Middle frontal gyrus (tissue), 1 donor: ENCODE results near the gene LFNG.
A peak's percentile ranks its signal among the peaks of the same experiment; 100 is the strongest.
"Not testable (repeated sequence)": the region's sequence is repeated elsewhere in the genome, so short reads cannot be mapped to it uniquely, and the experiment has no call there.

Source experiments
- DNase-seq: peaks from one replicate; pipeline ENCODE4 v3.0.0-alpha.2; 2015; ENCODE audit warnings: low spot score; ENCODE audit errors: extremely low spot score

LFNG gene

DNA sequence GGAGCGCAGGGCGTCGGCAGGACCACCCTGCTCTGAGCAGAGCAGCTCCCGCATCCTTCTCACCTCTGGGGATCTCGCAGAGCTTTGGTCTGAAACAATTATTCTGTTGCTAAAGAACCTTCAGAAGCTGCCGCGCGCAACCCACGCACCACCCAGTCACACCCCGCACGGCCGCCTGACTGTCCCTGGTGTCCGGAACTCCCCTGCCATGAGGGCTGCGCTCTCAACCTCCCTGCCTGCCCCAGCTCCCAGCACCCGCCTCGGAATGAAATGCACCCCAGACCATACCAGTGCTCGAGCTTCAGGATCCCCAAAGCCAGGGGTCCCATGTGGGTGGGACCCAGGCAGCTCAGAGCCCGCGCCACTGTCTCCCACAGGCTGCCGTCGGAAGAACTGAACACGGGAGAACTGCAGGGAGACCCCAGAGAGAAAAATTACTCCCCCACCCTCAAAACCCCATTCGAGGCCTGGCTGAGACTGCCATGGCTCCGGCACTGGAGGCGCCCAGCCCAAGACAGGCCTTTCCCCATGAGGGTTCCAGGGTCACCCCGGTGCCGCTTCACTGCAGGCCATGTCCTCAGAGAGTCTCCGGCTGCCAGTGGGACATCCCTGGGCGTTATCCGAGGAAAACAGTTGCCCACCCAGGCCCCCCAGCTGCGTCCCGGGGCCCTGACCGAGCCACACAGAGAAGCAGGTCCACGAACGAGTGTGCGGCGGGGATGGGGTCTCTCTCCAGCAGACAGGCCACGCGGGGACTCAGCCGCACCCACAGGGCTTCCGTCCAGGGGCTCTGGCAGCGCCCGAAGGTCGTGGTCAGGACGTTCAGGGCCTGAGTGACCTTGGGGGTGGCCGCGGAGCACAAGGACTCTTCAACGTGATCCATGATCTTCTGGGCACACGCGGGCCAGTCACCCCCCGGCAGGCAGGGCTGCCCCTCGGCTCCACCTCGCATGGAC, 23.6 kb downstream of the LFNG start:
- no peak for DNase-seq

DNA sequence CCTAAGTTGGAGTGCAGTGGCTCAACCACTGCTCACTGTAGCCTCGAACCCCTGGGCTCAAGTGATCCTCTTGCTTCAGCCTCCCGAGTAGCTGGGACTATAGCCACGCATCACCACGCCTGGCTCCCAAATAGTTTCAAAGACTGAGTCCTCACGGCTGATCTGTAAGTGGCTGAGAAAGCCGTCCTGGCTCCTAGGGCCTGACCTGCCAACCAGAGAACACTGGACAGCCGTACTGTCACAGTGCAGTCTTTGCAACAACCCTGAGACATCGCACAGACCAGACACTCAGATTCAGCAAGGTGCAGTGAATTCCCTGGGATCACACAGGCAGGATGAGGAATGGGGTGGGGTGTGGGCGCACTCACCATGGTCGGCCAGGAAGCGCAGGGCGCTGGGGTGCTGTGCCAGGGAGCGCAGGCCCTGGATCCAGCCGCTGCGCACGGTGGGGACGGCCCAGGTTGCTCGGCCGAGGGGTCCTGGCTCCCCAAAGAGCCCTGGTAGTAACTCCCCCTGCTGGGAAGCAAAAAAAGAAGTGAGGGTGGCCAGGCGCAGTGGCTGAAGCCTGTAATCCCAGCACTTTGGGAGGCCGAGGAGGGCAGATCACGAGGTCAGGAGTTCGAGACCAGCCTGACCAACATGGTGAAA, 25.1 kb downstream of the LFNG start:
- DNase-seq: no peak

DNA sequence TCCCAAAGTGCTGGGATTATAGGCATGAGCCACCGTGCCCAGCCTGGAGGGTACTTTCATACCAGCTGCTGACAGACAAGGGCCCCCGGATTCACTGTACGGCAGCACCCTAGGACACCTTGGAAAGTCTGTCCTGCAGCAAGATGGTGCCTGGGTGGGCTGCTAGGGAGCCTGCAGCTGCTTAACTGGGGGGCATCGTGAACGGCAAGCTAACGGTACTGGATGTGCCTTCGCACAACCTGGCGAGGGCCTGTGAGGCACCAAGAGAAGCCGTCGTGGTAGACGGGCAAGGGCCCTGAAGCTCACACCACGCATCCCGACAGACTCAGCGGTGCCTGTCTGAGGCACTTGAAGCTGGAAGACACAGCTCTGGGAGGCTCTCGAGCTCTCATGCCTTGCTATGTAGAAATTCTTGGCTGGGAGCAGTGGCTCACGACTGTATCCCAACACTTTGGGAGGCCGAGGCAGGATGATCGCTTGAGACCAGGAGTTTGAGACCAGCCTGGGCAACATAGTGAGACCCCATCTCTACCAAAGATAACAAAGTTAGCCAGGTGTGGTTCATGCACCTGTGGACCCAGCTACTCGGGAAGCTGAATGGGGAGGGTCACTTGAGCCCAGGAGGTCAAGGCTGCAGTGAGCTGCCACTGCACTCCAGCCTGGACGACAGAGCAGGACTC, 26.3 kb downstream of the LFNG start:
- no peak for DNase-seq

- DNase-seq: no peak
Measured at GRCh38 chr7:2546776-2547586, 27.4 kb downstream of the LFNG start.

GRCh38 chr7:2551418-2551817, 31.8 kb downstream of the LFNG start:
- no peak for DNase-seq

GRCh38 chr7:2553108-2553507, 33.5 kb downstream of the LFNG start:
- DNase-seq: no peak

DNA sequence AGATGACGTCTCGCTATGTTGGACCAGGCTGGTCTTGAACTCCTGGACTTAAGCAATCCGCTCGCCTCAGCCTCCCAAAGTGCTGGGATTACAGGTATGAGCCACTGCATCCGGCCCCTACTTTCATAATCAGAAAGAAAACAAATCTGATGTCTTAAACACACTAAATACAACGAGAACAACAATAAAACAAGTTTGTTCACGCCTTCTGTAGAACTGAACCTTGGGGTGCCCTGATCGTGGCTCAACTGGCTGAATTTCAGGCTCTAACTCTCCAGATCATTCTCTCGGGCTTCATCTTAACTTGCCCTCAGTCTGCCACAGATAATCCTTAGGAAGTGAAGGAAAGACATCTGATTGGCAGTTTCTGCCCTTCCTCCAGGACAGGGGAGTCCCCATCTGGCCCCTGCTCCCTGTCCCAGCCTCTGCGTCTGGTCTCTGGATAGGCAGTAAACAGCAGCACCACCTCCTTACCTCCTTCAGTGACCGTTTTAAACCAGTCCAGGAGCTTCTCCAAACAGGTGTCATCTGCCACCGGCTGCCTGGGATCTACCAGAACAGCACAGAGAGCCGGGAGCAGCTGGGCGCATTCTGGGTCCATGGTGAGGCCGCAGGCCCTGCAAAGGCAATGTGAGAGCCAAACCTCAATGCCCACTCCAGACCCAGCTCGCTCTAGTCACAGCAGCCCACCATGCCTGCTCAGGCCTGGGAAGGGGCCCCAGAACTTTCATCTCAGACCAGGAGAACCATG, 34.4 kb downstream of the LFNG start:
- DNase-seq: no peak

- DNase-seq: no peak
Measured at GRCh38 chr7:2554661-2555111, 35.1 kb downstream of the LFNG start.

DNA sequence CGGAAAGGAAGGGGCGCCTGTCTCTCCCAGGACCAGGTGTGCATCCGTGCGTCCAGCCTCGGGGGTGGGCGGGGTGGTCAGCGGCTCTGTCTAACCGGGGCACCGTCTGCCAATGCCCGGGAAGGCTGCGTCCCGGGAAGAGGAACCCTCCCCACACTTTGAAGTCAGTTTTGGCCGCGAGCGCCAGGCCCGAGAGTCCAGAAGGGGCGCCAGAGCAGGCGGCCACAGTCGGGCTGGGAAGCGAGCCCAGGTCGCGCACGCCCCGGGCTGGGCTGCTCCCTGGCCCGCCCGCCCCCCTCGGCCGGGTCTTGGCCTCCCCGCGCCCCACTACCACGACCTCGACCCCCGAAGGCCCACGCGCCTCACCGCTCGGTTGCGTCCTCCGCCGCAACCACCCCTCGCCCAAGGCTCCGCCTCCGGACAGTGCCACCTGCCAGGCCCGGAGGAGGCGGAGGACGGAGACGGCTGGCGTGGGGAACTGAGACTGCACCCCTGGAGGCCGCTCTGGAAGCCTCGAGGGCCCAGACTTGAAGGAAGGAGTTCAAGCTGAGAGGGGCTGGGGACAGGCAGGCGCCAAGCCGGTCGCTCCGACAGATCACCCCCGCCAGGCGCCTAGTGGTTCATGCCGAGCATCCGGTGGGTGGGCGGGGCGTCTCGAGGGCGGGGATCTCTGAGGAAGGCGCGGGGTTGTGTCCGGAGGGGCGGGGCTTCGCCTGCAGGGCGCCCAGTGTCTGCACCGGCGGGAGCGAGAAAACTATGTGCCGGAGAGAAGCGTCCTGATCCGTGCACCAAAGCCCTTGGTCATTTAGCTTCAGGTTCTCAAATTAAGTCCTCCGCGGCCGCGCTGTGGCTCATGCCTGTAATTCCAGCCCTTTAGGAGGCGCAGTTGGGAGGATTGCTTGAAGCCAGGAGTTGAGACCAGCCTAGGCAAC, 35.8 kb downstream of the LFNG start, which contains the start of gene BRAT1:
Gene BRAT1 (minus strand): TSS at position 404 of the 932 bp plus-strand sequence. CDS start 1,093 bp downstream, outside the sequence.
- DNase-seq: peak; percentile 62

DNA sequence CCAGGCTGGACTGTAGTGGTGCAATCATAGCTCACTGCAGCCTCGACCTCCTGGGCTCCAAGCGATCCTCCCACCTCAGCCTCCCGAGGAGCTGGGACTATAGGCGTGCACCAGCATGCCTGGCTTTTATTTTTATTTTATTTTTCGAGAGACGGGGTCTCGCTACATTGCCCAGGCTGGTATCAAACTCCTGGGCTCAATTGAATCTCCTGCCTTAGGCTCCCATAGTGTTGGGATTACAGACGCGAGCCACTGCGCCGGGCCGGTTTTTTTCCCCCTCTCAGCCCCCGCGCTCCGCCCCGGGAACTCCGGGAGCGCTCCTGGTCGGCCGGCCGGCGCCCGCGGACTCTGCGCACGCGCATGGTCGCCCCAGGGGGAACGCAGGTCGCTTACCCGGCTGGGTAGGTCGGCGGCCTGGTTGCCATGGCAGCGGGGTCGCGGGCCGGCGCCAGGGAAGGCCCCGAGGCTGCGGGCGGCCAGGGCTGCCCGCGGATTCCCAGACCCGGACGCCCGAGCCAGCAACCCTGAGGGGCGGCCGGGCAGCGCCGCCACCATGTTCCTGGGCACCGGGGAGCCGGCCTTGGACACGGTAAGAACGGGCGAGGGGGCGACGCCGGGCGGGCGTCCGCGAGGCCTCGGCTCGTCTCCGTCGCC, 39.2 kb downstream of the LFNG start, which contains the start of gene IQCE:
Gene IQCE (plus strand): TSS at position 351 of the 654 bp plus-strand sequence. CDS start 203 bp downstream, at position 554.
- DNase-seq: peak; percentile 68

DNA sequence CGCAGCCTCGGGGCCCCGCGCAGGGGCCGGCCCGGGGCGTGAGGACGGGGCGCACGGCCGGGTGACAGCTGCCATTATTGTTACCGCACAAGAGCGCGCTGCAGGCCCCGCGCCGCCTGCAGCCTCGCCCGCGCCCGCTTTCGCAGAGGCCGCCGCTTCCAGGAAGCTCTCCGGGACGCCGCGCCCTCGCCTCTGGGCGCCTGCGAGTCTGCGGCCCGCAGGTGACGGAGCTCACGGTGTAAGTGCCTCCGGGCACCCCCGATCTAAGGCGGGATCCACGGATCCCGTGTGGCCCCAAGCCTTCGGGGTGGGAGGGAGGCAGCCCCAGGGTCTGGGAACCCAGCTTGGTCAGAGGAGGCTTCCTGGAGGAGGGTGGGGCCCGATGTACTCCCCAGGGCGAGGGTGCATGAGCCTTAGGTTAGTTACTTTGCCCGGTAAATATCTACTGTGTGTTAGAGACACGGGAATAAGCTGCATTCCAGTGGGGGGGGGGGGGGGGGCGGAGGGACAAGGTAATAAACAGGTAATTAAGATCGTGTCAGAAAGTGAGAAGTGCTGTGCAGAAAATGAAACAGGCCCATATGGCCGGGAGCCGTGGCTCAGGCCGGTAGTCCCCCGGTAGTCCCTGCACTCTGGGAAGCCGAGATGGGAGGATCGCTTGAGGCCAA, 39.8 kb downstream of the LFNG start:
- DNase-seq: no peak

DNA sequence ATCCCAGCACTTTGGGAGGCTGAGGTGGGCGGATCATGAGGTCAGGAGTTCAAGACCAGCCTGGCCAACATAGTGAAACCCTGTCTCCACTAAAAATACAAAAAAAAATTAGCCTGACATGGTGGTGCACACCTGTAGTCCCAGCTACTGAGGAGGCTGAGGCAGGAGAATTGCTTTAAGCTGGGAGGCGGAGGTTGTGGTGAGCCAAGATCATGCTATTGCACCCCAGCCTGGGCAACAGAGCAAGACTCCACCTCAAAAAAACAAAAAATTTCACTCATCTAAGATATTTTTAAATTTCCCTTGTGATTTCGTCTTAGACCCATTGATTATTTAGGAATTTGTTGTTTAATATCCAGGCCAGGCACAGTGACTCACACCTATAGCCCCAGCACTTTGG, 44.4 kb downstream of the LFNG start:
- DNase-seq: not testable (repeated sequence)

- no peak for DNase-seq
Measured at GRCh38 chr7:2564970-2565540, 45.5 kb downstream of the LFNG start.

DNA sequence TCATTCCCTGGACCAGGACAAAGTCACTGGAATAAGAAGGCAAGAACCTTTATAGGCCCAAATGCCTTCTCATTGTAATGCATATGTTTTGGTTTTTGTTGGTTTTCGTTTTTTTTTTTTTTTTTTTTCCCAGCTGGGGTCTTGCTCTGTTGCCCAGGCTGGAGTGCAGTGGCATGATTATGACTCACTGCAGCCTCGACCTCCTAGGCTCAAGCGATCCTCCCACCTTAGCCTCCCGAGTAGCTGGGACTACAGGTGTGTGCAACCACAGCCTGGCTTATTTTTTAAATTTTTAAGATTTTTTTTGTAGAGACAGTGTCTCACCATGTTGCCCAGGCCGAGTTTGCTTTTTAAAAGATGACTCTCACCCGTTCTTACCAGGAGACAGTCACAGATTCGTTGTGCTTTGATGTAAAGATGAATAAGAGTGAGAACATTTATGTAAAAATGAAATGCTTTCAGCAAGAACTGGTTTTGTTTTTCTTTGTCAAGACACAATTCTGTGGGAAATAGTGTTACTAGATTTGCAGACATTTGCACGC, 46.8 kb downstream of the LFNG start:
- DNase-seq: no peak

GRCh38 chr7:2566890-2567678, 47.5 kb downstream of the LFNG start:
- peak; percentile 40 for DNase-seq

DNA sequence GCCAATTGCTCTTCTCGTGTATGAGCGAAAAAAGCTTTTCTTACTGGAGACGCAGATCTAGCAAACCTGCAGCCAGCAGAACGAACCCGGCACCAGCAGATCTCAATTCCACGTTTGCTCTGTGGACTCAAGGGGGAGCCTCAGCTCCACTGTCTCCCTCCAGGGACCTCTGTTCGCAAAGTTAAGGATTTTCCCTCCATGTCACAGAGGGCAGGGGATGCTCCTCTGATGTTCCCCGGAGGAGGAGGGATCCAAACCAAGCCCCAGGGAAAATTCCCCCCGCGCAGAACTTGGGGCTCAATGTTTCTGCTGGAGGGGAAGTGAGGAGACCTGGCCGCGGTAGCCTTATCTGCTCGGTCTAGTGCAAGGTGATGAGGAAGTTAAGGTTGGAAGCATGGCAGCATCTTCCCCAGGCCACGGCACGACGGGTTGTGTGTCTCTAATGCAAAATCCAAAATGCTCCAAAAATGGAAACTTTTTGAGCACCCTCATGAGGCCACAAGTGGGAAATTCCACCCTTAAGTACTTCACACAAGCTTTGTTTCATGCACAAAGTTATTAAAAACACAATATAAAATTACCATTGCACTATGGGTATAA, 48.2 kb downstream of the LFNG start:
- DNase-seq: peak; percentile 31
